ACHN (cell line): ENCODE results near the gene OTOS.
A peak's percentile ranks its signal among the peaks of the same experiment; 100 is the strongest.

ENCODE experiments used
- DNase-seq: peaks from one replicate; pipeline ENCODE4 v3.0.0-alpha.2; 2015
- in situ Hi-C: cut with HindIII; loops from 2 replicates; pipeline ENCODE4 v1.10.0; 2017; ENCODE audit warnings: low sequenced_read_pairs, low pct_ligation_motif_present, low pct_unique_long_range_greater_than_20kb

OTOS gene

DNA sequence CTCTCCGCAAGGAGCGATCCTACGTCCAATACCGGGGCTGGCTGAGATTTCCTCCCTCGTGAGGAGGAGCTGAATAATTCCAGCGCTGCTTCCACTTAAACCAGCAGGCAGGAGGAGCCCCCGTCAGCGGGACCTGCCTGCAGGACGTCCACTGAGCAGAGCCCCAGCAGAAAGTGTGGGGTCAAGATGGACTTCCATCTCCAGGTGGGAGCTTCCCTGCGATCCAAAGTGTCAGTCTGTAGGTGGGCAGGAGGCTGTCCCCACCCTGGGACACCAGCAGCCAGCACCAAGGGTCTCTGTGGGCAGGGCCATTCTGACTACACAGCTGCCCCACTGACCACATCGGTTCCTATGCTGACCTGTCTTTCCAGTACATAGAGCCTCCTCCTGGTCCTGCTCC is 462 bp upstream of the OTOS start:
- in situ Hi-C loops = no loop called here

GRCh38 chr2:240139666-240140393 is 628 bp downstream of the OTOS start:
- in situ Hi-C loops = no loop called here
- no peak for DNase-seq

More for the DNA sequence above, 462 bp upstream of the OTOS start:
- no peak for DNase-seq

DNA sequence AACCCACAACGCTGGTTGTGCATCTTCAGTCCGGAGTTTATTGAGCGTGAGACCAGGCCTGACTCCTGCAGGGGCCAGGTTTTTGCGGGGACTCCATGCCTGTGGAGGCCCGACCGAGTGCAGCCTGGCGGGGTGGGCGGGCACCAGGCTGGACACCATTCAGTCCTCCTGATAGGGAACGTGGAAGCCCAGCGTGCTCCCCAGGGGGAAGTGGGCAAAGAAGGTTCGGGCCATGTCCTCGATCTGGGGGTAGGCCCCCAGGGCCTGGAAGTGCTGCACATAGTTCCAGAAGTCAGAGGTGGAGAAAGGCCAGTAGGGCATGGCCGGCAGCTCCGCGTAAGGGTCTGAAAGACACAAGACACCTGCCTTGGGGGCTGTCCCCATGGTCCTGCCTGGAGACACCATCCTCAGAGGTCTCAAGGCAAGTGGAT is 1.4 kb downstream of the OTOS start:
- DNase-seq = no peak
- in situ Hi-C loops = no loop called here

DNA sequence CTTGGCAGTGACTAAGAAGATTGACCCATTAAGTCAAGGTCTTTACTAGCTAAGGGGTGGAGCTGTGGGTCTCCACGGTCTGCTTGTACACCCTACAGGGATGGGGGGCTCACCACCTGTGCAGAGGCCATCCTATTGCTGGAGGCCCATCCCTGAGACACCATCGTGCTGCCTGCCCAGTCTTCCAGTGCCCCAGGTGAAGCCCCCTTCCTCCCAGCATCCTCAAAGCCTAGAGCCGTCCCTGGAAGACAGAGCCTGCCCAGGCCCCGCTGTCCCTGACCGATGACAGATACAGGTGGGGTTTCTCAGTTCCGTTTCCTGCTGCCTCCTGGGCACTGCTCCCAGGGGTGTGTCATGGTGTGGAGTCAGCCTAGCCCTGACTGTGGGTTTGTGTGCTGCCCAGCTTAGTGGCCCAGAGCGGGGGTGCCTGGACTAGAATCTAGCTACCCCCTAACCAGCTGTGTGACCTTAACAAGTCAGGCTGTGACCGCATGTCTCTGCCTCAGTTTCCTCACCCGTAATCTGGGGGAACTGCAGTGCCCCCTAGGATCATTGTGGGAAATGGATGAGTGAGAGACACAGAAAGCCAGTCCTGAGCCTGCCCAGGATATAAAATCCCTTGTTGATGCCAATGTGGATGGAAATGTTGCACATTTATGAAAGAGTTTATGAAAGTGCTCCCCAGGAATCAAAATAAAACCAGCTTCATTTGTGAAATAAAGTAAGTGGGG is 2.0 kb downstream of the OTOS start:
- in situ Hi-C loops = no loop called here
- DNase-seq = no peak

- DNase-seq = no peak
- in situ Hi-C loops = no loop called here
Observed at GRCh38 chr2:240137596-240138253, 2.7 kb downstream of the OTOS start.

GRCh38 chr2:240136671-240137292 is 3.7 kb downstream of the OTOS start:
- in situ Hi-C loops = no loop called here
- no peak for DNase-seq

- peak; percentile 88 for DNase-seq
- in situ Hi-C loops = no loop called here
Observed at GRCh38 chr2:240136013-240136670, 4.3 kb downstream of the OTOS start, which contains the start of gene COPS9. Gene COPS9, minus strand, starts transcription at chr2:240136305. Its CDS starts 21 bp downstream, at chr2:240136284.

GRCh38 chr2:240135706-240136012 is 4.8 kb downstream of the OTOS start:
- no peak for DNase-seq
- in situ Hi-C loops = no loop called here

DNA sequence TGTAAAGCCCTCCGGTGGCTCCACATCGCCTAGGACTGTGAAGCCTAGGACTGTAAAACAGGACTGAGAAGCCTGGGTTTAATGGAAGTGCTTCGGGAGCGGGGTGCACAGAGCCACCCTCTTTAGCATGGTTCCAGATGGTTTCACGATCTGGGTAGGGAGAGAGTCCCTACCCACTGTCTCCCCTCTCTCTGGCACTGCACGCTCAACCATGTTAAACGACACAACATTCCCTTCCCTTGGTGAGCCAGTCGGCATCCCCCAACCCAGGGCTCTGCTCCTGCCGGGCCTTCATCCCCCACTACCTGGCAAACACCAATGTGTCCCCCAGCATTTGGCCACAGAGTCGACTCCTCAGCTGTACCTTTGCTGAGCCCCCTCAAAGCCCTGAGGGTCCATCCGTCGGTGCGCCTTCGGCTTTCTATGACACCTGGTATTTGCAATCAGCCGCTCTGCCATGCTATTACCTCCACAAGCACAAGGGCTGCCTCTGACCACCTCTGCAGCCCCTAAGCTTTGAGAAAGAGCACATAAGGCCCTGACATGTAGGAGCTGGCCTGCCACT is 5.4 kb downstream of the OTOS start:
- in situ Hi-C loops = no loop called here
- no peak for DNase-seq

DNA sequence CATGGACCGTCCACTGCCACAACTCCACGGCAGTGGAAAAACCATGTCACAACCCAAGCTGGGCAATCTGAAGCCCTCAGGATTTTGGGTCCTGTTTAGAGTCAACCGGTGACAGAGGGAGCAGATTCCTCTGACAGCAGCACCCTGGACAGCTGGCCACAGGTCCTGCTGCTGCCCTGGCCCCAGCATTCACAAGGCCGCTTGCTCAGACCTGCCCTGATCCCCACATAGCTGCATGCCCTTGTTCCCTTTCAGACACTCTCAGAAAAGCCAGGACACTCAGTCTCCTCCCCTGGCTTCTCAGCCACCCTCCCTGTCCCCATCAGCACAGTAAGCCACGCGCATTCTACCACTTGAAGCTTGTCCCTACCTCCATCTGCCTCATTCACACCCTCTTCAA is 6.0 kb downstream of the OTOS start:
- no peak for DNase-seq
- in situ Hi-C loops = no loop called here

DNA sequence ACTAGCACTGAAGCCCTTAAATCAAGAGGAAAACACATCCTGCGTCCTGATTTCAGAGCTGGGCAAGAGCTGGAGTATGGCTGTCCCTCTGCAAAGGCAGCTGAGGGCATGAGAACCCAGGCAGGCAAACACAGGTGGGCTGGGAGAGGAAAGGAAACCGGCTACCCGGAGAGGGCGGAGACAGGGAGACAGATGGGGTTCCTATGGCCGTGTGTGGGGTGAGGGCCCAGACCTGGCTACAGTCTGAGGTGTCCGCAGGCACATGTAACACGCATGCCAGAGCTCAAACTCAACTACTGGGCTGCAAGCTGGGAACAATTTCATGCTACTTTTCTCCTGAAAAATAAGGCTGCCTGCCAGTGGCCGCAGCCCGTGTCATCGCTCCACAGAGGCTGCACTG is 7.1 kb downstream of the OTOS start:
- DNase-seq = no peak
- in situ Hi-C loops = no loop called here

GRCh38 chr2:240132651-240132980 is 7.8 kb downstream of the OTOS start:
- in situ Hi-C loops = no loop called here
- no peak for DNase-seq

DNA sequence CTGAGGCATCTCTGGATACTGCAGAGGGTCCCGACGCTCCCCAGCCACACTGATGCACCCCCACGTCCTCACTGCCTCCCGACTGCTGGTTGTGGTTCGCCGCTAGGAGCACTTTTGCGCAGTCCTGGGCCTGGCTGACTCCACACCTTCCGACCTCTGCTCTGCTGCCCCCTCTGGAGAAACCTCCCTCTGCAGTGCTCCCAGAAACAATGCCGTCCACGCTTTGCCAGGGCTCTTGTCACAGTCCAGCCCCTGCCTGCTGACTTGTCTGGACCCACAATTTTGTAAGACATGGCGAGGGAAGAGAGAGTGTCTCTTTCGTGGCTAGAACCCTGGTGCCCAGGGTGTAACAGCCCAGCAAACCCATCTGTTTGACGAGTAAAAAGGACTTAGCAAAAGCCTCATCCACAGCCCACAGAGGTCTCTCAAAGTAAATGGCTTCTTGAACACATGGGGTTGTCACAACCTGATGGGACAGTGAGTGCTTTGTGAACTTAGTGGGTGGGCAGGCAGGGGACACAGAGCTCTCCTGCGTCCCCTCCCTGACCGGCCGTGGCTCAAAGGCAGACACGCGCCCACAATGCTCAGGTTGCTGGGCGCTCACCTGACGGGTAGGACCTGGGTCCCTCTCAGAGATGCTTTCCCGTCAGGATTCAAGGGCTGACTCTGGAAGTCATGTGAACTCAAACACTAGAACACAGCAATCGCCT is 8.4 kb downstream of the OTOS start:
- in situ Hi-C loops = no loop called here
- DNase-seq = no peak

DNA sequence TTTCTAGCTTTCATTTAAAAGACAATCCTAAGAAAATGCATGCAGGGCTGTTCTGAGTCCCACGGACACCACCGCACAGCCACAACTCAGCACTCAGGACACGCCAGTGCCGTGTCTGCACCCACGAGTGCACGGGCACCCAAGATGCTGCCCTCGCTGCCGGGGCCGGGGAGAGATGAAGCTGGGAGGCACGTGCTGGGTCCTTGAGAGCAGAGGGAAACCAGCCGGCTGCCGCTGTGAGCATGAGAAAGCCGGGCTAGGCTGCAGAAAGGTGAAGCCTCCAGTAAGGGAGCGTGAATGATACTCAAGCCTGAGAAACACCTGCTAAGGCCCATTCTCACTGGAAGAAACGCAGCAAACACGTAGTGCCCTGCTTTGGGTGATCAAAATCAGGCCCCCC is 9.2 kb downstream of the OTOS start:
- in situ Hi-C loops = no loop called here
- no peak for DNase-seq

- in situ Hi-C loops = no loop called here
Observed at GRCh38 chr2:240130393-240131195, 9.9 kb downstream of the OTOS start.

DNA sequence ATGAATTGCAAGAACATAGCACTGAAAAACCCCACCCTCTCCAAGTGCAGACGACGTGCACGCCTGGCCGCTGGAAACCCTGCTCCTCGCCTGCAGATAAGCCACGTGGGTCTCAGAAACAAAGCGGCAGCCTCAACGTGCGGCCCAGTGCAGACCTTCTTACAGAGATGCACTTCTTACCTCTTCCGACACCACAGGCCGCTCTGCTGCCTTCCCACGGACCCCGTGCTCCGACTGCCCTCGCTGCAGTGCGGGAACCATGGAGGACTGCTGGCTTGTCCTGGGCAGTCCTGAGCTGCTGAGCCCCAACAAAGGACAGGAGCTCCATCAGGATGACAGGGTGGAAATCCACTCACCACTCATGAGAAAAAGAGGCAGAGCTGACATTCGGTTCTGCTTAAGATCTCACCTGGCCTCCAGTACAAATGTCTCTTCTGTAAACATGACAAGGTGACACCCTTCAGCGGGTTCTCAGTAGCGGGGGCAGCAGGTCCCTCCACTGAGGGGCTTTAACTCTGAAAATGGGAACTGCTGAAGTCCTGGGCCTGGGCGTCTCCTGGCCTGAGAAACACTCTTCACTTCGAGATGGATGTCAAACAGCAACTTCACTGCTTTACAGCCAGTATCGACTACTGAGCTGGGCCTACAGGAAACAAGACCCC is 10.6 kb downstream of the OTOS start:
- no peak for DNase-seq
- in situ Hi-C loops = no loop called here

More at GRCh38 chr2:240130393-240131195, 9.9 kb downstream of the OTOS start:
- no peak for DNase-seq

- DNase-seq = no peak
- in situ Hi-C loops = no loop called here
Observed at GRCh38 chr2:240129311-240129710, 11.1 kb downstream of the OTOS start.
